Tongue (tissue), 2 donors: ENCODE measurements around the gene CD48. TPM values are rescaled to one million over a fixed set of nuclear protein-coding genes. Genes with fewer than 3 reads are reported as not detected.

Experiments used
- DNase-seq: peaks from one replicate; pipeline ENCODE4 v3.0.0-alpha.2; 2015
- total RNA-seq: library from RNA; depleted of rRNA; stranded (reverse); fragments of >200 nt; gene quantifications from one replicate; pipeline ENCODE4 v1.2.3, GENCODE V29; 2014

The CD48 gene
- total RNA-seq, 1 donor from 2014 or later, result 3.3 TPM

DNA sequence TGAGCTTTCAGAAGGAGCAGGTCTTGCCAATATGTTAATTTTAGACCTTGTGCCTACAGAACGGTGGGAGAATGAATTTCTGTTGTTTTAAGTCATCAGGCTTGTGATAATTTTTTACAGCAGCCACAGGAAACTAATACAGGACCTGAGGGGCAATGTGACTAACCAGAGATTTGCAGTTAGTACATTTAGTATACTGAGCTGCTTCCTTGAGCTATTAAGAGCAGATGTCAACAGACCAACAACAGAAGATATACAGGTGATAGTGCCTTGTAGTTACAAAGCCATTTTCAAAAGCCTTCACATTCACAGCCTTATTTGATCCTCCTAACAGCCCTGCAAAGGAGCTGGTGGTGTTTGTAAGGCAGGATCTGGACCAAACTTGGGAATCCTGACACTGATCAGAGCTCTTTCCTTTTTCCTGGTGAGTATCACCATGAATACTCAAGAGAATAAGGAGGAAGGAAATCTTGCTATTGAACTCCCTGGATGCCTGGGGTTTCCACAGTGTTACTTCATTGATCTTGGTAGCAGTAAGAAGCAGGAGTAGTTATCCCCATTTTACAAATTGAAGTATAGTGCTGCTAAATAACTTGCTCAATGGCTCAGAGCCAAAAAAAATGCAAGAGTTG lies 60.1 kb downstream of the CD48 start:
- DNase-seq, result no peak

DNA sequence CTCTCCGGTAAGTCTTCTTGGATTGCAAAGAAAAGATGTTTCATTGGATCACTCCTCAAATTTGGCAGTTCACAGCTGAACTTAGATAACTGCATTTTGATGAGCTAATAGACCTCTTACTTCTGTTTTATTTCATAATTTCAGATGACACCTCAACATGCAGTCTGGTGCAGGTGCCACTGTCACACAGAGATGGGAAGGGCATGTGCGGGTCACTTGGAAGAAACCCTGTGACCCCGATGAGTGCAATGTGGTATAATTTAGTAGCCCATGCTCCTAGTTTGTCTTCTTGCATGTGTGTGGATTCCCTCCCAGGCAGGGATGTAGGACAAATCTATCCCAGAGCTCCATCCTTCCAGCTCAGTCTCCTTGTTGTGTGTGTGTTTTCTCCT lies 64.3 kb downstream of the CD48 start:
- no peak for DNase-seq

DNA sequence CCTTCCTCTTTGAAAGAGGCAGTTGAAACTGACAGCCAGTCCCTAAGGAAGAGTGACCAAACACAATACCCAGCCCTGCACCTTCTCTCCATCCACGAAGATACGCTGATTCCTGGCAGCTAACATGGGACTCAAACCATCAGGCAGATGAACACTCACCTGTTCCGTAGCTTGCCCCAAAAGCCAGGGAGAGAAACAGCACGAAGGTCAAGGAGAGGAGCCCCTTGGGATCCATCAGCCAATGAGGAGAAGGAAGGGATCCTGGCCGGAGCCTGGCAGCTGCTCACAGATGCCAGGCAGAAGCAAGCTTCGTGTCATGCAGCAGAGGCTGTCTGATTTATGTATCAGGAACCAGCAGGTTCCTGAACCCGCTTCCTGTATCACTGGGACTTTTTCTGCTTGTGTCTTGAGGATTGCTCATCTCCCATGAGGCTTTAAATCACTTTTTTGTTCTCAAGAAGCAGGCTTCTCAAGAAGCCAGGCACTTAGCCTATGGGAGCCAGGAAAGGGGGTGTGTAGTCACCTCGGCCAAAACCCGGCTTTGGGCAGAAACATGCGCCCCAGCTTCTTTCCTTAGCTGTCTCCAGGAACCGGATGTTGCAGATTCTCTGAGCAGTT lies 64.8 kb downstream of the CD48 start, which contains the start of gene SLAMF1:
TSS of gene SLAMF1 (minus strand) at position 334 of the 618 bp plus-strand sequence. CDS start at position 235, 99 bp downstream.
- DNase-seq, result no peak

DNA sequence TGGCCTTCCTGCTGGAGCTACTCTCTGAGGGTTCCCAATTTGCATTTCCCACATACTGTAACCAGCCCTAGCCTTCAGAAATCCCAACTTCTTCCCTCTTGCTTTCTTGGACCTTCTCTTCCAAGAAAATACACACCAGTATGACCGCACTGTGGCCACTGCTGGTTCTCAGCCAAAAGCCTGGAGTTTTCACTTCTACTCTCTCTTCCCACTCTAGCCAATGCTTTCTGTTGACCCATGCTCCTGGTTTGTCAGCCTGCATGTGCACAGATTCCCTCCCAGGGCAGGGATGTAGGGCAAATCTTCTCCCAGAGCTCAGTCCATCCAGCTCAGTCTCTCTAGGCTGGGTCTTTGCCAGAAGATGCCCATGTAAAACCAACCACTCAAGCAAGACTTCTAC lies 65.4 kb downstream of the CD48 start:
- DNase-seq, result no peak

DNA sequence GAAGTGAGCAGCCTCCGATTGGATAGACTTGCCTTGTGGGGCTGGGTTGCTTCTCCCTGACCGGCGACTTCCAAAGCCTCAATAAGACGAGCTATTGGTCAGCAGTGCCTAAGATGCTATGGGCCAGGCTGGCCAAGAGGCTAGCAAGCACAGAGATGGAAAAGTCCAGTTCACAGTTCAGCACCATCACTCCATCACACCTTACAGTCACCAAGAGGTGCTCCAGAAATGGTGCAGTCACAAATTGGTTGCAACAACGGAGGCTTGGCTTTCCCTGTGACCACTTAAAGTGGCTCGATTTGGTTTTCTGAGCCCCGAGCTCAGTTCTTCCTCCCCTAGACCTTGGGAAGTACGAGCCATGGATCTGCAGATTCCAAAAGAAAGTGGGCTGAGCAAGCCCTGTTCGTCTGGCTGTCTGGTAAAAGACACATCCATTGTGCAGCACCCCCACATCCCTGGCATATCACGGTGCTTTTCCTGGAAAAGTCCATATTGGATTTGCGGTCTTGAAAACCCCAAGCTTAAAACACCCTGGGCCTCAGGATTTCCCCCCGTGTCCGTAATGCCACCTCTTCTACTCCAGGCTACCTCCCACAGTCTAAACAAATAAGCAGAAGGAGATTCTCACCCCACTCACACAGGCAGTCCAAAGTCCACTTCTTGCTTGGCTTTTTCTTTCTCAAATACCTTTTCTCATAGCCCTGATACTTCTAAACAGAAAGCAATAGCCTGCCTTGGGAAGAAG lies 66.1 kb downstream of the CD48 start:
- DNase-seq, result no peak

DNA sequence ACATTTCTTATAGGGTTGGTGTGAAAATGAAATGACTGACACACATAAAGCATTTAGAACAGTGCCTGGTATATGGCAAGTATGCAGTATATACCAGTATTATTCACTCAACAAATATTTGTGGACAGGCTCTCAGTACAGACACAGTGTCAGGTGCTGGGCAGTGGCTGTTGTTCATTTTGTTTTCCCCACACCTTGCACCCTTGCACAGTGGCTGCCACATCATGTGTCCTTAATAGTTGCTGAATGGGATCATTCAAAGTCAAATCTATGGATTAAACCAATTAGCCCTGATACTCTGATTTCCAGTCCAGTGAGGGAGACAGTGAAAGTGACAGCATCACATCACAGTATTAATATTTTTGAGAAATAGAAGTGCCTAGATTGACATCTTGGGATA lies 67.2 kb downstream of the CD48 start:
- DNase-seq, result no peak

DNA sequence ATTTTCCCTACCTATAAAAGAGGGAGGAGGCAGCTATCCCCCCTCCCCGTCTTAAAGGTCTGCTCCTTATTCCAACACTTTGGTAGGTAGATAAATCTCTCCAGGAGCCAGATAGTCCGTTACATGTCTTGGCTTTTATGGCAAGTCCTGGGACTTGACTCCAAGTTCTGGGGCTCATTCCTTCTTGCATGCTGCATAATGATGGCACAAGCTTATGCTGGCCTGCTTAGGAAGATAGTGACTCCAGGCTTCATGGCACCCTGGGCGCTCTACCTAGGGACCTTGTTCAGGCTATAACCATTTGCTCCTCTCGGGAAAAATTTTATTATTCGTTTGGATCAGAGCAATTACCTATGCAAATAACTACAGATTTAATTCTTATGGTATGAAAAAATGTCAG lies 68.5 kb downstream of the CD48 start:
- no peak for DNase-seq

DNA sequence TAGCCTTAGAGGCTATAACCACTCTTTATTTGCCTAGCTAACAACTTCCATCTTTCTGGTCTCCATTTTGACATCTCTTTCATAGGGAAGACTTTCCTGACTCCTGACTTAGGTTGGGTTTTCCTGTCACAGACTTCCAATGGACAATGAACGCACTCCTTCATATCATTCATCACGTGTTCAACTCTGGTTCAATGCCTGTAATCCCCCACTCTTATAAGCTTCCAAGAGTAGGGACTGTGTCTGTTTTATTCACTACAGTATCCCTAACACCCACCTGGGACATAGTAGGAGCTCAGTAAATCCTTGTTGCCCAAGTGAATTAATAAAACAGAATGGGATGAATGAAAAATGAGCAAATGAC lies 69.4 kb downstream of the CD48 start:
- no peak for DNase-seq

DNA sequence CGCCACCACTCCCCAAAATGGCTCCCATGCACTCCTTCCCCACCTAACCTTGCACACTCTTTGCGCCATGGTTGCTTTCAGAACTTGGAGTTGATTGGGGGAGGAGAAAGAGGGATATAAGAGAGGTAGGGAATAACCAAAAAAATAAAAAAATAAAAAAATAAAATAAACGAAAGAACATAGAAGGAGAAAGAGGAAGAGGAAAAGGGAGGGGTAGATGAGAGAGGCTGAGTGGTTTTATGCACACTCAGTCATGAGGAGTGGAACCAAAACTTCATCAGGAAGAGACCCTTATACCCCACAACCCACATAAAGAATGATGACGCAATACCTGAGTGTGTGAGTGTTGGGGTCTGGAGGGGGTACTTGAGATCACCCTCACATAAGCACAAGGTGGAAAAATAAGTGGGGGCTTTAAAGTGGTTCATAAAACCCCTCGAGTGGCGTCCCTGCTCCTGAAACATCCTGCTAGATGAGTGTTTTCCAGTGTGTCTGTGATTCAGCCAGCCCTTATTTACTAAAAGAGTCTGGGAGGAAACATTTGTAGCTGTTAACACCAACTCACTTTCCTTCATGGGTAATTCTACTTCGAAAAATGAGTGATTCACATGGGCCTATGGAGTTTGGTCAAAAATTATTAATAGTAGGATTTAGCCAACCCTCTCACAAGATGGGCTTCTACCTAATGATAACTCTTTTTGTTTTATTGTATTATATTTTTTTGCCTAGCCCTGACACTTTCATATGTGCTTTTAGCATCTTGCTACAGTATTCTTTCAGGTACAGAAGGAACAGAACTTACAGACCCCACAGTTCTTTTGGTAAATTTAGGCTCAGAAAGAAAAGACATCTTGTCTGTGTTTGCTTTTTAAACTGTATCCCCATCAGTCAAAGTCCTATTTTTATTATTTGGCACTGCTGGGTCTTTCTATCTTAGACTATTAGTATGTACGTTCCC lies 70.0 kb downstream of the CD48 start:
- DNase-seq, result no peak

DNA sequence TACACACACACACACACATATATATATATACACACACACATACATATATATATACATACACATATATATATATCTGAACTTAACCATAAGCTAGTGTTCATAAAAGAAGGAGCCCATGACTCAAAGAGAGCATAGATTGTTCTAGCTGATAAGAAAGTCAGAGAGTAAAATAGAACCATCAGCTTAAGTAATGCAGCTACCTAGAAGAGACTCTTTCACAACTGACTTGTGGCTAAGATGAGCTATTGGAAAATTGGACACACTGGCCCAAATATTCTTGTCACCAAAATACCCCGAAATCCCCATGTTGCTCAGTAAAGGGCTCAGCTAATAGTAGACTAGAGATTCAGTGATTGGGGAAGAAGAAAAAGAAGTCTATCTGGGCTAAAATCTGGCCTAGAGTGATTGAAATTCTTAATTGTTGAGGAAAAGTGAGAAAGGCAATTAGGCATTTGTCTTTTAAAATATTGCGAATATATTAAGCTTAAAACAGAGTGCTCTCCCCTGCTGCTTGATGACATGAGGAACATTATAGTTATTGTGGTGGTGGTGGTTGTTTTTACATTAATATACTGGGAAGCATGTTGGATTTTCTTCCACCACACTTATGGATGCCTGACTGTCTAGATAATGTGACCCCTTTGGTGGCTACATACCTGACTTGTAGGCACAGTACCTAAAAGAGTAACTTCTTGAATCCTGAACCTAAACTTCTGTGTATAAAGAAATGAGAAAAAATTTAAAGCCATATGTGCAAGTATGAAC lies 71.1 kb downstream of the CD48 start:
- DNase-seq, result no peak

DNA sequence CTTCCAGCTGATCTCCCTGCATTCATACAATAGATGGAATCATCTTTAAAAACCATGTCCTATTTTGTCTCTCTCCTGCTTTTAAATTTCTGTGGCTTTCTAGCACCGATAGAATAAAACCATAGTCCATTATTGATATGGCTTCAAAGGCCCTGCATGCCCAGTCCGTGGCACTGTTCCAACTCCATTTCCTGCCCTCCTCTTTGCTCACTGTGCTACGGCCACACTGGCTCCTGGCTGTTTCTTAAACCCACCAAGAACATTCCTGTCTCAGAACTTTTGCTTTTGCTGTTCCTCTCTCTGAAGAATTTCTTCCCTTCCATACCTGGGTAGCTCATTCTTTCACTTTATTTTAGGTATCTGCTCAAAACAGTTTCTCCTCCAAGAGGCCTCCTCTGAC lies 72.0 kb downstream of the CD48 start:
- no peak for DNase-seq

DNA sequence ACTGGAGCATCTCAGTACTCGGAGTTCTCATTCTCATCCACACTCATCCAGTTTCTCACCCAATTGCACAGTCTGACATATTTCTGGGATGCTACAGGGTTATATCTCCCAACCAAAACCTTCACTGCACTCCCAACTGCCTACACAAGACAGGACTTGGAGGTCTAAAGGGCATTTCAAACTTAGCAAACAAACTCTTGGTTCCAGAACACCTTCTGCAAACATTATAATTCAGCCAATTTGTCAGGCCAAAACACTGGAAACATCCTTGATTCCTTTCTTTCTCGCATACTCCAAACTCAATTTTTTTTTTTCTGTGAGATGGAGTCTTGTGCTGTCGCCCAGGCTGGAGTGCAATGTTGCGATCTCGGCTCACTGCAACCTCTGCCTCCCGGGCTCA lies 72.7 kb downstream of the CD48 start:
- DNase-seq, result no peak

DNA sequence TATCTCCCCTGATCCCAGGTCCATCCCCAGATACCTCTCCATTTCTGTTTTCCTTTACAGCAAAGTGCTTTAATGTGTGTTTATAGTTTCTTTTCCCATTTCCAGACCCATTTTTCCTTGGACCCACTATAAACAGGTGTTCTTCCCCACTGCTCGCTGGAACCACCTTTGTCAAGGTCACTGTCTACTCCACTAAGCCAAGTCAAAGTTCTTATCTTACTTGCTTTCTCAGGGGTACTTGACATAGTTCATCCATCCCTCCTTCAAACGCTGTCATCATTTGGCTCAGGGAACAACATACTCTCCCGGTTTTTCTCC lies 73.1 kb downstream of the CD48 start:
- no peak for DNase-seq

DNA sequence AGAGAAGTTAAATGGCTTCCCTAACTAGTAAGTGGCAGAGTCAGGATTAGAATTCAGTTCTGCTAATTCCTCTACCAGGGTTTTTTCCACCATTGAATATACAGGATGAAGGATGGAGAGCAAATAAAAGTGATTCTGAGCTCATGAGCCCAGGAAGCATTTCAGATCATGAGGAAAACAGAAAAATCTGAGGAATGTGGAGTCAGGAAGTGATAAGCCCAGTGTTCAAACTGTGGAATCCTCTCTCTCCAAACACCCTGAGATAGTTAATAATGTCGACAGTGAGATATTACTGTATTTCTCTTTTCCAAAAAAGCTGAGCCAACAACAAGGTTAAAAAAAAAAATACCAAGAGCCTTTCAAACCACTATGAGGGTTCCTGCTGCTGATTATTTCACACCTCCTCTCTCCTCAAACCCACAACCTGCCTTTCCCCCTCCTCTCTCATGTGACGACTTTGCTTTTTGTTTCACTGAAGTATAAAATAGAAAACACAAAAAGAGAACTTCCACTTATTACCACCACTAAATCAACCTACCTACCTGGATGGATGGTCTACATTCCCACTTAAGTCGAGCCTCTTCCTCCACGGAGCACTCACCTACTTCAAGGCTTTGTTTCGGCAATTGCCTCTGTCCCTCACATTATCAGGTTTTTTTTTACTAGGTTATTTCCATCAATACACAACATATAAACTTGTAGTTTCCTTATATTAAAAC lies 73.6 kb downstream of the CD48 start:
- DNase-seq, result no peak

DNA sequence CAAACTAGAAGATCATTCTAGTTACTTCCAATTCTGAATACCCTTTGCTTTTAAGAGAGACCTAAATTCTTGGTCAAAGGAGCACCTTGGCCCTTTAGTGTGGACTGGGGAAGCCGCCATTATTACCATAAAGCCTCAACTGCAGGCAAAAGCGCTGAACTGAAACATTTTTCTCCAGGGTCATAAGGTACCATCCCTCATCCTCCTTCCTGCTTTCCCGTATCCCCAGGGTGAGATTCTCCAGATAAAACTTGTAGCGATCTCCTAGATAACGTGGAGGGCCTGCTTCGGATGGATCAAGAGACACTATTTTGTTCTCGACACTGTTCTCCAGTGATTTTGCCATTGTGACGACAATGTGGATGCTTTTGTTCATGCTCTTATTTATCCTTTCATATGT lies 74.6 kb downstream of the CD48 start:
- DNase-seq, result no peak

DNA sequence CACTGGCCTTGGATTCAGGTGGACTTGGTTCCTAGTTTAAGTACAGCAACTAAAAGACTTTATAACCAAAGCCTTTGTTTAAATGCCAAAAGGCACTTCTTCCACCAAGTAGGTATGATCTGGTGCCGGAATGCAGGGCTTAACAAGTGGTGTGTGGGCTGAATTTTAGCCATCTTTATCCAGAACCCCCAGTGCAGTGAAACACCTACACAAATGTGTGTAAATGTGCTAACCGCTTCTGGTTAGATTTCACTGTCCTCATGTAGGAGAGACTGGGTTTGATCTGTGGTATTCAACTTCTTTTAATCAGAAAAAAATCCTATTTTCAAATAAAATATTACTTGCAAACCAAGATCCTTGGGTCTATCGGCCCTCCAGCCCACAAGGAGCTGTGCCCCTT lies 75.1 kb downstream of the CD48 start:
- DNase-seq, result no peak

DNA sequence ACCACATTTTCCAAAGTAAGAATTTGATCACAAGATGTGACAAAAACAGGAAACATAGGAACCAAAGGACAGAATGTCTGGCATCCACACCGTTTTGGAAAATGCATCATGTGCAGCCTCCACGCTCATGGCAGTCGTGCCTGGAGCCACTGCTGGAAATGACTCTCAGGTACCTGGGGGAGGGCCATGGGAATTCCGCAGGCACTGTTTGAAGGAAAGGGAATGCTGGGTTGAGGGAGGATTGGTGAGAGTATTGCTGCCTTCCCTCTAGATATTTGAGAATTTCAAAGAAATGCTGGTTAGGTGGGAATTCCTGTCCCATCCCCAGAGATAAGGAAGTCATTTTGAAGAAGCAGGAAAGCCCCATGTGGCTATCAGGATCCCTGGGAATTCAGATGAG lies 75.5 kb downstream of the CD48 start:
- DNase-seq, result no peak

DNA sequence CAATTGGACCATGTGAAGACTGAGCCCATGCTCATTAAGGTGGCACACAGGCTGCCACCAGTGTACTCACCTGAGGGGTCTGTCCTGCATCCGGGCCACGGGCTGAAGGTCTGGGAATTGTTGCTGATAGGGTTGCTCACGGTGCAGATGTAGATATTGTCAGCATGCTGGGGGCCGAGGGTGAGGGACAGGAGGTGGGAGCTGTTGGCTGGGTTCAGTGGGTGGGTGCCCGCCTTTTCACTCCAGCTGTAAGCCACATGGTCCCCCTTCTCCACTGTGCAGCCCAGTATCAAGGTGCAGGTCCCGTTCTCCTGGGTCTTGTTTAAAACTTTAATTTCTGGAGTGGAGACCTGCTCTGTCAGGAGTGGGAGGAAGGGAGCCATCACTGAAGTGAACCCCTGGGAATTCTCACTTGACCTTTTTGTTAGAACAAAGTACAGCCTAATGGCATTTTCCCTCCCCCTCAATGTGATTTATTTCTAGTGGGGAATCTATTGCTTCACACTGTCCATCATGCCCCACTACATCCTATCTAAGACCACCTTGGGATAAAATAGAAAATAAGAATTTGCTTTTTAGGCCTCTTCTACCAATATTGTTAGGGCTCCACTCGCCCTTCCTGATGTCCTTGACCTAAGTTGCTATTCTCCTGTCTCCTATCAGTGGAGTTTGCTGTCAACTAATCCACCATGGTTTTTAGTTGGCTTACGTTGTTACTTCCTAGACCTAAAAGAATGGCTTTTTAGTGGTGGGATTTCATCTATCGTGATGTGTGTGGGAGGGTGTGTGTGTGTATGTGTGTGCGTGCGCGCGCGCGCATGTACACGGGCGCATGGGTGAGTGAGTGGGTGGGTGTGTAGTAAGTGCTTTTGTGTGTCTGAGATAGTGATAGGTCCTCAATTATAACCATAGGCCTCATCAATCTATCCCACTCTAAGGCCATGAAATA lies 76.8 kb downstream of the CD48 start:
- no peak for DNase-seq

DNA sequence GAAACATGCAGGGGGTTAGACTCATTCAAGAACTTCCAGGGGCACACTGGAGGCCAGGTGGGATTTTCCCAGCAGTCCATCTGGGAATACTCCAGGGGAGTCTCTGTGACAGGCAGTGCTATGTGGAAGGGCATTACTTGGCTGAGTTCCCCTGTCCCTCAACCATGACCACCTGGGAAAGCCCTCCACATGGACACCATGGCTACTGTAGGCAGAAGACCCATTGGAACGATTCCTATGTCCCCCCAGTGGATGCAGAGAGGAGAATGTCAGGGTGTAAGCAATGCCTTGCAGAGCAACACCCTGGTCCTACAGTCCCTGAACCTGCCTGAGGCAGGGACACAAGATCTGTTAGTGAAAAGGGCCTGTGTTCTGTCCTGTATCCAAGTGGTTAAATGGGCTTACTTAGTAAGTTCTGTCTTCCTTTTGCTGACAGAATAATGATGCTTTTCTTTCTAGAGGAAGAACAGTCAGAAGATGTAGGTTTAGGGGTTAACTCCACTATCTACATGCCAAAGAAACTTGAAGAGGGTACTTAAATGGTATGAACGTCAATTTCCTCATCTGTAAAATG lies 78.2 kb downstream of the CD48 start:
- no peak for DNase-seq
